Mucosa of rectum (tissue), 2 donors: ENCODE data around the gene ST6GALNAC6.

Experiments used
- H3K27ac ChIP-seq, 2 donors: one replicate each; pipeline ENCODE4 v1.7.0; 2013; ENCODE audit warnings: inconsistent platforms in 2 of 2, low read depth in 2 of 2, low read length in 2 of 2
- H3K27me3 ChIP-seq, 2 donors: one replicate each; pipeline ENCODE4 v1.7.0; 2013; ENCODE audit warnings: low read length in 2 of 2; ENCODE audit not compliant: control insufficient read depth in 2 of 2, insufficient read depth in 2 of 2
- H3K36me3 ChIP-seq, 2 donors: one replicate each; pipeline ENCODE4 v1.7.0; 2013; ENCODE audit warnings: low read length in 2 of 2; ENCODE audit not compliant: control insufficient read depth in 2 of 2, insufficient read depth in 2 of 2
- H3K4me1 ChIP-seq, 2 donors: one replicate each; pipeline ENCODE4 v1.7.0; 2013; ENCODE audit warnings: low read length in 2 of 2, mild to moderate bottlenecking in 1 of 2; ENCODE audit not compliant: control insufficient read depth in 2 of 2, insufficient read depth in 2 of 2
- H3K4me3 ChIP-seq, 2 donors: one replicate each; pipeline ENCODE4 v1.7.0; 2013; ENCODE audit warnings: low read length in 2 of 2
- H3K9ac ChIP-seq, 2 donors: one replicate each; pipeline ENCODE4 v1.7.0; 2013; ENCODE audit warnings: low read length in 2 of 2, low read depth in 1 of 2, mild to moderate bottlenecking in 1 of 2
- H3K9me3 ChIP-seq, 2 donors: one replicate each; pipeline ENCODE4 v1.7.0; 2013; ENCODE audit warnings: low read length in 2 of 2; ENCODE audit not compliant: control insufficient read depth in 2 of 2
- donor health status: healthy.
- donor health status: Normal muscosa, but diverticular disease.

Gene ST6GALNAC6

GRCh38 chr9:127934986-127935385, 35.6 kb upstream of the ST6GALNAC6 start:
- peaks cover 28 to 29% of the 10 kb centered on the region in 2 donors for H3K4me1 ChIP-seq
- no peaks in the 10 kb centered on the region for H3K9me3 ChIP-seq
- no peak overlapping the region for H3K4me3 ChIP-seq
- peaks cover 0 to 4% of the 10 kb centered on the region in 2 donors for H3K27me3 ChIP-seq
- no peak overlapping the region for H3K9ac ChIP-seq
- H3K27ac ChIP-seq: no peak overlapping the region
- peaks cover 0 to 2% of the 10 kb centered on the region in 2 donors for H3K36me3 ChIP-seq

- Histone ChIP-seq H3K4me1 (peaks cover 28 to 29% of the 10 kb centered on the region in 2 donors), H3K4me3 (no peak overlapping the region), H3K36me3 (no peaks in the 10 kb centered on the region), H3K27me3 (peaks cover 4 to 10% of the 10 kb centered on the region in 2 donors), H3K27ac (no peak overlapping the region), H3K9ac (no peak overlapping the region), H3K9me3 (no peaks in the 10 kb centered on the region)
Measured at GRCh38 chr9:127934248-127934647, 34.8 kb upstream of the ST6GALNAC6 start.

- Histone ChIP-seq H3K9ac (peak overlapping the region in 1 of 2 donors; percentile 3), H3K36me3 (no peaks in the 10 kb centered on the region), H3K27me3 (peaks cover 24% of the 10 kb centered on the region in 2 donors), H3K4me3 (peak overlapping the region; percentile 6 to 52), H3K9me3 (no peaks in the 10 kb centered on the region), H3K4me1 (peaks cover 28 to 30% of the 10 kb centered on the region in 2 donors), H3K27ac (no peak overlapping the region)
Measured at GRCh38 chr9:127931092-127931881, 31.9 kb upstream of the ST6GALNAC6 start.

- Histone ChIP-seq H3K9me3 (no peaks in the 10 kb centered on the region), H3K4me3 (peak within 1 kb of the TSS; percentile 28 to 52), H3K4me1 (peaks cover 24 to 27% of the 10 kb centered on the region in 2 donors), H3K36me3 (no peaks in the 10 kb centered on the region), H3K27me3 (peaks cover 24 to 28% of the 10 kb centered on the region in 2 donors), H3K9ac (peak within 1 kb of the TSS in 1 of 2 donors; percentile 3), H3K27ac (no peak within 1 kb of the TSS)
Measured at GRCh38 chr9:127930231-127931091, 31.1 kb upstream of the ST6GALNAC6 start, which contains the start of gene PIP5KL1. Gene PIP5KL1 (minus strand): TSS chr9:127930777. CDS start chr9:127930752, 25 bp downstream.

GRCh38 chr9:127929625-127929979, 30.2 kb upstream of the ST6GALNAC6 start:
- no peak overlapping the region for H3K4me3 ChIP-seq
- no peak overlapping the region for H3K27ac ChIP-seq
- peaks cover 29 to 34% of the 10 kb centered on the region in 2 donors for H3K27me3 ChIP-seq
- no peak overlapping the region for H3K9ac ChIP-seq
- no peaks in the 10 kb centered on the region for H3K36me3 ChIP-seq
- peaks cover 24 to 27% of the 10 kb centered on the region in 2 donors for H3K4me1 ChIP-seq
- H3K9me3 ChIP-seq: no peaks in the 10 kb centered on the region

- Histone ChIP-seq H3K27ac (no peak overlapping the region), H3K27me3 (peaks cover 29 to 36% of the 10 kb centered on the region in 2 donors), H3K36me3 (no peaks in the 10 kb centered on the region), H3K9me3 (no peaks in the 10 kb centered on the region), H3K4me1 (peaks cover 24 to 27% of the 10 kb centered on the region in 2 donors), H3K4me3 (no peak overlapping the region), H3K9ac (no peak overlapping the region)
Measured at GRCh38 chr9:127928676-127929624, 29.5 kb upstream of the ST6GALNAC6 start.

GRCh38 chr9:127927988-127928675, 28.7 kb upstream of the ST6GALNAC6 start:
- peaks cover 32 to 42% of the 10 kb centered on the region in 2 donors for H3K27me3 ChIP-seq
- H3K36me3 ChIP-seq: no peaks in the 10 kb centered on the region
- peak overlapping the region; percentile 7 to 33 for H3K4me3 ChIP-seq
- peaks cover 24 to 27% of the 10 kb centered on the region in 2 donors for H3K4me1 ChIP-seq
- no peak overlapping the region for H3K9ac ChIP-seq
- H3K9me3 ChIP-seq: no peaks in the 10 kb centered on the region
- H3K27ac ChIP-seq: no peak overlapping the region

GRCh38 chr9:127927201-127927987, 28.0 kb upstream of the ST6GALNAC6 start:
- no peaks in the 10 kb centered on the region for H3K36me3 ChIP-seq
- peaks cover 32 to 45% of the 10 kb centered on the region in 2 donors for H3K27me3 ChIP-seq
- no peak overlapping the region for H3K27ac ChIP-seq
- H3K4me1 ChIP-seq: peaks cover 24 to 27% of the 10 kb centered on the region in 2 donors
- no peaks in the 10 kb centered on the region for H3K9me3 ChIP-seq
- H3K4me3 ChIP-seq: peak overlapping the region; percentile 26 to 33
- no peak overlapping the region for H3K9ac ChIP-seq
